Kidney (tissue), 14 donors: ENCODE results near the gene TRIM63. TPM values are rescaled to one million over a fixed set of nuclear protein-coding genes. Genes with fewer than 3 reads are reported as not detected.

ENCODE experiments used
- DNase-seq, 5 donors: peaks; one replicate each; pipeline ENCODE4 v3.0.0-alpha.2; 2013 to 2020
- FAIRE-seq: peaks from 2 replicates; lab custom pipeline; 2012; peaks lifted over from hg19 to GRCh38; lab: Jason Lieb, UNC
- H3K27ac ChIP-seq, 2 donors: one replicate each; pipeline ENCODE4 v1.7.0; 2013; ENCODE audit warnings: low read depth in 2 of 2, low read length in 2 of 2, inconsistent platforms in 1 of 2
- H3K27me3 ChIP-seq: one replicate; pipeline ENCODE4 v1.7.1; 2013; ENCODE audit warnings: low read length, inconsistent platforms; ENCODE audit not compliant: control insufficient read depth, insufficient read depth
- H3K36me3 ChIP-seq, 3 donors: one replicate each; pipeline versions ENCODE4 v1.7.0 to v1.7.1; 2013; ENCODE audit warnings: low read length in 3 of 3, control low read depth in 1 of 3, inconsistent platforms in 1 of 3; ENCODE audit not compliant: insufficient read depth in 3 of 3, control insufficient read depth in 2 of 3
- H3K4me1 ChIP-seq, 3 donors: one replicate each; pipeline versions ENCODE4 v1.7.0 to v1.7.1; 2013; ENCODE audit warnings: low read length in 3 of 3, inconsistent platforms in 1 of 3, low read depth in 1 of 3; ENCODE audit not compliant: control insufficient read depth in 2 of 3, insufficient read depth in 2 of 3
- H3K4me3 ChIP-seq, 3 donors: one replicate each; pipeline versions ENCODE4 v1.7.0 to v1.8.1; 2013; ENCODE audit warnings: low read length in 3 of 3, control low read depth in 1 of 3, inconsistent platforms in 1 of 3
- H3K9ac ChIP-seq, 3 donors: one replicate each; pipeline versions ENCODE4 v1.7.0 to v1.7.1; 2013; ENCODE audit warnings: low read length in 3 of 3, control low read depth in 1 of 3, inconsistent platforms in 1 of 3
- H3K9me3 ChIP-seq, 3 donors: one replicate each; pipeline versions ENCODE4 v1.7.0 to v1.7.1; 2013; ENCODE audit warnings: low read length in 3 of 3, control low read depth in 1 of 3, inconsistent platforms in 1 of 3; ENCODE audit not compliant: control insufficient read depth in 2 of 3, insufficient read depth in 1 of 3
- CTCF ChIP-seq: IDR thresholded peaks from 3 replicates; pipeline ENCODE4 v1.5.1; 2012; ENCODE audit warnings: mild to moderate bottlenecking, moderate library complexity, borderline replicate concordance; ENCODE audit not compliant: insufficient read depth; ENCODE audit errors: extremely low read depth
- intact Hi-C: fragments of 100-400 bp; cut with DNase I; formaldehyde crosslinking; loops from one replicate; pipeline ENCODE4 v1.11.1; 2022
- polyA plus RNA-seq: library from polyadenylated mRNA; stranded (reverse); fragments of 350-450 nt; fragmentation: Illumina TruSeq; extraction: RNeasy Lipid Tissue Mini Kit (QIAGEN cat#74804); gene quantifications from one replicate; pipeline ENCODE4 v1.2.3, GENCODE V29; 2014; ENCODE audit warnings: low read depth, low replicate concordance; ENCODE audit not compliant: insufficient read depth
- total RNA-seq: library from RNA; stranded (reverse); fragmentation: NEBNext Ultra II Directional; extraction: Animal tissue kit (Norgen Biotek cat#: 25700); gene quantifications from one replicate; pipeline ENCODE4 v1.2.1, GENCODE V29; 2021
- donor health status: control.
- donor health status: control.
- donor health status: control.
- donor health status: control.
- donor health status: control.
- donor health status: DM: yes; HTN: yes; CAD: no.
- donor health status: Normal renal cell carcinoma (clear cell type).

The TRIM63 gene
- total and polyA plus RNA-seq, 2 donors from 2014 or later: 0.82 to 3.3 TPM

- Histone ChIP-seq H3K9me3 (no peaks in the 10 kb centered on the region), H3K4me1 (peaks cover 0 to 2% (median 0%) of the 10 kb centered on the region in 3 donors), H3K27ac (no peak overlapping the region), H3K9ac (no peak overlapping the region), H3K4me3 (no peak overlapping the region), H3K27me3 (no peaks in the 10 kb centered on the region), H3K36me3 (no peaks in the 10 kb centered on the region)
- no peak for TF ChIP-seq CTCF
- FAIRE-seq (no peak), DNase-seq (no peak)
- intact Hi-C loops: no loop called here
Observed at GRCh38 chr1:26079960-26080814, 12.8 kb upstream of the TRIM63 start.

DNA sequence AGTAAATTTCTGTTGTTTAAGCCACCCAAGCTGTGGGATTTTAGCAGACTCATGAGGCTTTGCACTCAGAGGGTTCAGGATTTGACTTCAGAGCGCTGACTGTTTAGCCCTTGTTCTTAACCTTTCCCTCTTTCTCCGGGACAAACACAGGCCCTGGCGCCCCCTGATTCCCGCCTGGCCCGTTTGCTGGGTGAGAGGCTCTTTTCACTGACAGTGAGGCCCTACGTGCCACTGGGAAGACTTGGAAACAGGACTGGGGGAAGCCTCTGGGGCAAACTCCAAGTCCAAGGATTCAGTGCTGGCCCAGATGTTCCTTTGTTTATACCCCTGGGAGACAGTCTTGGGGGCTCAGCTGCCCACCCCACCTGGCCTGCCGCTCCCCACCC is 11.7 kb upstream of the TRIM63 start:
- no peak for TF ChIP-seq CTCF
- no peaks in the 10 kb centered on the region for H3K36me3 ChIP-seq
- FAIRE-seq: no peak
- intact Hi-C loops: no loop called here
- no peaks in the 10 kb centered on the region for H3K9me3 ChIP-seq
- no peaks in the 10 kb centered on the region for H3K27me3 ChIP-seq
- H3K27ac ChIP-seq: no peak overlapping the region
- DNase-seq: no peak
- H3K4me3 ChIP-seq: no peak overlapping the region
- no peak overlapping the region for H3K9ac ChIP-seq
- H3K4me1 ChIP-seq: peaks cover 0 to 2% (median 0%) of the 10 kb centered on the region in 3 donors

DNA sequence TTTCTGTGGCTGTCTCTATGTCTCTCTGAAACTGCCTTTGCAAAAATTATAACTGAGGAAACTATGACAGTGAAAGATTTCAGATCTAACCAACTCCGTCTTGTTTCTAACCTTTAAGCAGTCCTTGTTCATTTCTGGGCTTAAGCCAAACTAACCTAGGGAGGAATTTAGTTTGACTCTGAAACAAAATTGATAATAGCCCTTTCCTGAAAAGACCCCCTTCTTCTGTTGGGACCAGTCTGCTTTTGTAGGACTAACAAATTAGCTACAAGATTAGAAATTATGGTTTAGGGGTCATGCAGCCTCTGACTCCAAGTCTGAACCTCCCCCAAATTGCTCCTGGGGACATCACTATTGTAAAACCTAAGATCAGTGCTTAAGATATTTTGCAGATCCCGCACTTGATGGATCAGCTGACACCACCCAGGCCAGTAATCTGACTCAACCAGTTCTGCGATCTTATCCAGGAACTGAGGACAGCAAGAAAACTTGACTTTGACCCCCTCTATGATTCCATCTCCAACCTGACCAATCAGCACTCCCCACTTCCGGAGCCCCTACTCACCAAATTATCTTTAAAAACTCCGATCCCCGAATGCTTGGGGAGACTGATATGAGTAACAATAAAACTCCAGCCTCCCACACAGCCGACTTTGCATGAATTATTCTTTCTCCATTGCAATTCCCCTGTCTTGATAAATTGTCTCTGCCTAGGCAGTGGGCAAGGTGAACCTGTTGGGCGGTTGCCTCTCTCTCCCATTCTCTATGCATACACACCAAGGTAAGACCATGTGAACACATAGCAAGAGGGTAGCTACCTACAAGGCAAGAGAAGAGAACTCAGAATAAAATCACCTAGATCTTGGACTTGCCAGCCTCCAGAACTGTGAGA is 11.1 kb upstream of the TRIM63 start:
- no peaks in the 10 kb centered on the region for H3K9me3 ChIP-seq
- FAIRE-seq (no peak), DNase-seq (no peak)
- no peak overlapping the region for H3K4me3 ChIP-seq
- no peaks in the 10 kb centered on the region for H3K36me3 ChIP-seq
- TF ChIP-seq CTCF: no peak
- intact Hi-C loops: no loop called here
- peaks cover 0 to 2% (median 0%) of the 10 kb centered on the region in 3 donors for H3K4me1 ChIP-seq
- H3K27me3 ChIP-seq: no peaks in the 10 kb centered on the region
- H3K9ac ChIP-seq: no peak overlapping the region
- H3K27ac ChIP-seq: no peak overlapping the region
